Testis (tissue), 3 donors: ENCODE data around the gene BRD4. TPM values are rescaled to one million over a fixed set of nuclear protein-coding genes. Genes with fewer than 3 reads are reported as not detected.
A peak's percentile ranks its signal among the peaks of the same experiment; 100 is the strongest.

Experiments used
- DNase-seq: peaks from one replicate; pipeline ENCODE4 v3.0.0-alpha.2; 2019
- H3K27ac ChIP-seq, 2 donors: fragments of 200-600 bp; sonication (generic); one replicate each; pipeline ENCODE4 v1.5.1; 2019
- H3K27me3 ChIP-seq: fragments of 200-600 bp; sonication (generic); one replicate; pipeline ENCODE4 v1.5.1; 2019
- H3K36me3 ChIP-seq: fragments of 200-600 bp; sonication (generic); one replicate; pipeline ENCODE4 v1.5.1; 2017; ENCODE audit warnings: low read depth; ENCODE audit errors: missing control alignments
- H3K4me1 ChIP-seq: fragments of 200-600 bp; sonication (generic); one replicate; pipeline ENCODE4 v1.5.1; 2019
- H3K4me3 ChIP-seq, 2 donors: fragments of 200-600 bp; sonication (generic); one replicate each; pipeline ENCODE4 v1.5.1; 2017 to 2019
- H3K9me3 ChIP-seq: fragments of 200-600 bp; sonication (generic); one replicate; pipeline ENCODE4 v1.5.1; 2017
- CTCF ChIP-seq, 3 experiments: fragments of 450-650 bp in 2 of 3; fragments of 200-600 bp in 1 of 3; sonication (generic) in 1 of 3; IDR thresholded peaks; one replicate each; pipeline ENCODE4 v1.5.1; 2016 to 2019; ENCODE audit warnings: antibody characterized with exemption in 3 of 3, mild to moderate bottlenecking in 2 of 3, moderate library complexity in 1 of 3
- POLR2A ChIP-seq: fragments of 450-650 bp; IDR thresholded peaks from one replicate; pipeline ENCODE4 v1.6.1; 2017; ENCODE audit warnings: antibody characterized with exemption, mild to moderate bottlenecking, moderate library complexity
- WGBS, 2 donors: methylation state at CpG; one replicate each; pipeline ENCODE4 v1.1.5; 2018; 5-methylcytosine and 5-hydroxymethylcytosine counted together
- intact Hi-C: fragments of 100-400 bp; cut with DNase I; formaldehyde crosslinking; loops from one replicate; pipeline ENCODE4 v1.15.1; 2023; ENCODE audit warnings: low total_unique reads
- polyA plus RNA-seq: library from polyadenylated mRNA; stranded (reverse); fragments of 350-450 nt; fragmentation: Illumina TruSeq; extraction: RNeasy Lipid Tissue Mini Kit (QIAGEN cat#74804); gene quantifications from one replicate; pipeline ENCODE4 v1.2.3, GENCODE V29; 2014; ENCODE audit warnings: low read depth, low replicate concordance; ENCODE audit not compliant: insufficient read depth
- total RNA-seq, 2 donors: library from RNA; depleted of rRNA; stranded (reverse); fragments of >200 nt; gene quantifications; one replicate each; pipeline ENCODE4 v1.2.3, GENCODE V29; 2016

The BRD4 gene
- total and polyA plus RNA-seq, 3 donors from 2014 or later, result 59.2 to 109 (median 106) TPM

GRCh38 chr19:15252398-15253018, 79.8 kb downstream of the BRD4 start:
- H3K4me1 ChIP-seq, result peaks cover 70% of the 10 kb centered on the region
- 65 to 69% methylated on average over 9 of the region's 9 CpGs for WGBS, 2 donors
- intact Hi-C loops, result loop anchor here (10.0 kb wide), 1 partner anchor 122 kb away; the partner anchor contains the start of gene AKAP8
- DNase-seq, result no peak
- H3K27me3 ChIP-seq, result no peaks in the 10 kb centered on the region
- H3K4me3 ChIP-seq, result no peak overlapping the region
- H3K36me3 ChIP-seq, result no peaks in the 10 kb centered on the region
- H3K9me3 ChIP-seq, result no peaks in the 10 kb centered on the region
- no peak for TF ChIP-seq POLR2A
- TF ChIP-seq CTCF (IDR thresholded peaks at IDR 0.05), result peak in 1 of 3 experiments; percentile 25
- peak overlapping the region; percentile 64 to 82 for H3K27ac ChIP-seq

- intact Hi-C loops, result loop anchor here (10.0 kb wide), 1 partner anchor 123 kb away; the partner anchor contains the start of gene AKAP8
- TF ChIP-seq CTCF (IDR thresholded peaks at IDR 0.05) (peak; percentile 20 to 76 (median 45)), POLR2A (no peak)
- 32 to 41% methylated on average over 13 to 14 of the region's 14 CpGs for WGBS, 2 donors
Measured at GRCh38 chr19:15251749-15252397, 80.5 kb downstream of the BRD4 start.

GRCh38 chr19:15251010-15251748, 81.2 kb downstream of the BRD4 start:
- Histone ChIP-seq H3K27me3 (no peaks in the 10 kb centered on the region), H3K9me3 (no peaks in the 10 kb centered on the region), H3K36me3 (no peaks in the 10 kb centered on the region), H3K4me3 (no peak overlapping the region), H3K27ac (peak overlapping the region; percentile 64 to 82), H3K4me1 (peaks cover 82% of the 10 kb centered on the region)
- TF ChIP-seq POLR2A (no peak), CTCF (IDR thresholded peaks at IDR 0.05) (no peak)
- WGBS, 2 donors, result 37 to 42% methylated on average over 17 to 22 of the region's 24 CpGs
- intact Hi-C loops, result loop anchor here (10.0 kb wide), 1 partner anchor 124 kb away; the partner anchor contains the start of gene AKAP8
- DNase-seq, result no peak

More at GRCh38 chr19:15251749-15252397, 80.5 kb downstream of the BRD4 start:
- peaks cover 76% of the 10 kb centered on the region for H3K4me1 ChIP-seq
- DNase-seq, result peak; percentile 83
- no peaks in the 10 kb centered on the region for H3K36me3 ChIP-seq
- H3K4me3 ChIP-seq, result no peak overlapping the region
- H3K9me3 ChIP-seq, result no peaks in the 10 kb centered on the region
- H3K27ac ChIP-seq, result peak overlapping the region; percentile 64 to 82
- H3K27me3 ChIP-seq, result no peaks in the 10 kb centered on the region

- no peak for DNase-seq
- WGBS, 2 donors, result 33 to 63% methylated on average over 1 of the region's 1 CpG
- intact Hi-C loops, result loop anchor here (10.0 kb wide), 1 partner anchor 124 kb away; the partner anchor contains the start of gene AKAP8
- H3K4me3 ChIP-seq, result no peak overlapping the region
- H3K9me3 ChIP-seq, result no peaks in the 10 kb centered on the region
- peaks cover 82% of the 10 kb centered on the region for H3K4me1 ChIP-seq
- H3K36me3 ChIP-seq, result no peaks in the 10 kb centered on the region
- H3K27ac ChIP-seq, result peak overlapping the region; percentile 64 to 82
- TF ChIP-seq POLR2A (no peak), CTCF (IDR thresholded peaks at IDR 0.05) (no peak)
- H3K27me3 ChIP-seq, result no peaks in the 10 kb centered on the region
Measured at GRCh38 chr19:15250640-15250993, 81.7 kb downstream of the BRD4 start.
